ENCODE measurements around the gene PYHIN1. TPM values are rescaled to one million over a fixed set of nuclear protein-coding genes. Genes with fewer than 3 reads are reported as not detected.
"Not testable (repeated sequence)": the region's sequence is repeated elsewhere in the genome, so short reads cannot be mapped to it uniquely, and the experiment has no call there.

Gene PYHIN1
- total RNA-seq, 1 donor from 2014 or later, result 10.4 TPM

DNA sequence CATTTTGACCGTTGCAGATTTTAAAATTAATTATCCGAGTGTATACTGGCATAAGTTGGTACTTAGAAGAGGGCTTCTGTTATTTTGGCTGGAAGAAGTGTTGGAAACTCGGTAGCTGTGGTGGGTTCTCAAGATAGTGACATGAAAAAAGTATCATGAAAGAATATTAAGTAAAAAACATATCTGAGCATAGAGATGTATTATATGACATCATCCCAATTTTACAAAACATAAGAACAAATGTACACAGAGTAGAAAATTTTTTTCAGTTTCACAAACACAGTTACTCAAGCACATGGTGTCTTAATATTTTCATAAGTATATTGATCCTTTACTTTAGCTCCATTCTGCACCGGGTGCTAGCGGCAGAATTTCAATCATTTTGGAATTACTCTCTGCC, 79.0 kb downstream of the PYHIN1 start:
- peak overlapping the region; percentile 98 for H3K27ac Mint-ChIP-seq
- peaks cover 54% of the 10 kb centered on the region for H3K4me1 Mint-ChIP-seq
- H3K27me3 Mint-ChIP-seq, result no peaks in the 10 kb centered on the region
- intact Hi-C loops (cut with micrococcal nuclease), result loop anchor here (10.0 kb wide), 1 partner anchor 1634 kb away; the partner anchor contains the start of gene SLAMF1
- peak overlapping the region; percentile 92 for H3K4me3 Mint-ChIP-seq
- peaks cover 67% of the 10 kb centered on the region for H3K36me3 Mint-ChIP-seq (ENCODE audit: low read depth)
- peaks cover 9% of the 10 kb centered on the region for H3K9me3 Mint-ChIP-seq
- no peak for DNase-seq

DNA sequence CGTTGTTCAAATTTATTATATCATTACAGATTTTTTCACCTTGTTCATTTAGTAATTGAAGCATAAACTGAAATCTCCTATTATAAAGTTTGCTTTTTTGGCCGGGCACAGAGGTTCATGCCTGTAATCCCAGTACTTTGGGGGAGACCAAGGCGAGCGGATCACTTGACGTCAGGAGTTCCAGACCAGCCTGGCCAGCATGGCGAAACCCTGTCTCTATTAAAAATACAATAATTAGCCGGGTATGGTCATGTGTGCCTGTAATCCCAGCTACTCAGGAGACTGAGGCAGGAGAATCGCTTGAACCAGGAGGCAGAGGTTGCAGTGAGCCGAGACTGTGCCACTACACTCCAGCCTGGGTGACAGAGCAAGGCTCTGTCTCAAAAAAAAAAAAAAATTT, 79.6 kb downstream of the PYHIN1 start:
- not testable (repeated sequence) for H3K27me3 Mint-ChIP-seq, H3K9me3 Mint-ChIP-seq
- peak overlapping the region; percentile 92 for H3K4me3 Mint-ChIP-seq
- peaks cover 67% of the 10 kb centered on the region for H3K36me3 Mint-ChIP-seq (ENCODE audit: low read depth)
- intact Hi-C loops (cut with micrococcal nuclease), result loop anchor here (10.0 kb wide), 1 partner anchor 1634 kb away; the partner anchor contains the start of gene SLAMF1
- peaks cover 52% of the 10 kb centered on the region for H3K4me1 Mint-ChIP-seq
- DNase-seq, result peak; percentile 74
- peak overlapping the region; percentile 98 for H3K27ac Mint-ChIP-seq

DNA sequence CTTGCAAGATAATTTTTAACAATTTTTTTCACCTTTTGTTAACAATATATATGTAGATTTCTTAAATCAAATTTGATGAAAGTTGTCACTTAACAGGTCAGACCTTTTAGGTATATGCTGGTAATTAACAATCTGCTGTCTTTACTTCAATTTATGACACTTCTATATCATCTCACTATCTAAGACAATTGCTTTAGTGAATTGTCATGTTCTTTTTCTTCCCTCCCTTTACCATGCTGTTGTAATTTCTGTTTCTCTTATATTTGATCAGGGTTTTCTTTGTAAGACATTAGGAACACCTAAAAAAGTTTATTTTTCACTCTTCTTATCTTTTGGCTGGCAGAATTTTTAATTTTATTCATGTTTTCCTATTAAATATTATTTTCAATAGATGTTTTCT, 80.4 kb downstream of the PYHIN1 start:
- DNase-seq, result no peak
- H3K4me3 Mint-ChIP-seq, result peak overlapping the region; percentile 86
- no peaks in the 10 kb centered on the region for H3K27me3 Mint-ChIP-seq
- peaks cover 74% of the 10 kb centered on the region for H3K36me3 Mint-ChIP-seq (ENCODE audit: low read depth)
- peak overlapping the region; percentile 95 for H3K27ac Mint-ChIP-seq
- intact Hi-C loops (cut with micrococcal nuclease), result loop anchor here (10.0 kb wide), 1 partner anchor 1633 kb away; the partner anchor contains the start of gene SLAMF1
- no peaks in the 10 kb centered on the region for H3K9me3 Mint-ChIP-seq
- peaks cover 52% of the 10 kb centered on the region for H3K4me1 Mint-ChIP-seq

DNA sequence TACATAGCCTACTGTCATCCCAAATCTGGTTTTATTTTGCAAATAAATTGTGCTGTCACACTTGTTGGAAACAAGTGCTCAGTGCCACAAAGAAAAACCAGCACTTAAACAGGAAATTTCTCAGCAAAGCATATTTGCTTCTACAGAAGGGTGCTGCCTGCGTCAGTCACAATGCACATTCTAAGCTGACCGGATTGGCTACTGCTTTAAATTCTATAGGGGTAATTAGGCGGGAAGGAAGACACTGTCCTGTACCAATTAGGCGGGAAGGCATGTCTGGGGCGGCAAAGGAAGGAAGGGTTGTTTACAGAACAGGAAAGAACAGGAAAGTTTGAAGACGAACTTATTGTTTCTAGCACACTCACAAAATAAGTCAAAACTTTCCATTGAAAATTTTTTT, 81.1 kb downstream of the PYHIN1 start:
- Mint-ChIP-seq H3K4me1 (peaks cover 53% of the 10 kb centered on the region), H3K4me3 (peak overlapping the region; percentile 86), H3K27ac (peak overlapping the region; percentile 95), H3K9me3 (no peaks in the 10 kb centered on the region), H3K27me3 (no peaks in the 10 kb centered on the region), H3K36me3 (ENCODE audit: low read depth) (peaks cover 76% of the 10 kb centered on the region)
- intact Hi-C loops (cut with micrococcal nuclease), result loop anchor here (10.0 kb wide), 1 partner anchor 1632 kb away; the partner anchor contains the start of gene SLAMF1
- peak; percentile 90 for DNase-seq

DNA sequence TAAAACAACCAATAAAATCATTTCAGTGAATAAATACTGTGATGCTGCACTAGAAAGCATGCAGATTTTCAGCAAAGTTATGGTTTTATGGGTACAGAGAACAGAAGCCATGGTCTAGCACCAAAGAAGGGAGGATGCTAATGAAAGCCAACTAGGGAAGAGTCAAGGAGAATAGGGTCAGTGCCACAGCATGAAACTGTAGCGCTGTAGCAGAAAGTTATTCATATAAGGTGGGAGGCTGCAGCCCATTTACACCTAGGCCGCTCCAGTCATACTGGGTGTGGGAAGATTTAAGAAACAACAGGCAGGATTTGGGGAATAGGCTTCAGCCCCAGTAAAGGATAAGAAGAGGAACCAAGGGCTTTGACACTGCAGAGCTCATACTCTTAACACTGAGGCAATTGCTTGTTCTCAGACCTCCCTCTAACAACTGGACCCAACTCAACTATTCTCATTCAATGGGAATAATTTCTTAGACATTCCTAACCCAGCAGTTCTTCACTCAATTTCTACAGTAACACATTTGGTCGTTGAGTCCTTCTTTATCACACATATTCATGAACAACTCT, 82.7 kb downstream of the PYHIN1 start:
- intact Hi-C loops (cut with micrococcal nuclease), result loop anchor here (2.0 to 10.0 kb wide), 3 partner anchors 21 to 1631 kb away; partner anchors contain the start of gene SLAMF1
- Mint-ChIP-seq H3K36me3 (ENCODE audit: low read depth) (peaks cover 81% of the 10 kb centered on the region), H3K4me1 (peaks cover 50% of the 10 kb centered on the region), H3K9me3 (no peaks in the 10 kb centered on the region), H3K27ac (peak overlapping the region; percentile 95), H3K4me3 (peak overlapping the region; percentile 86), H3K27me3 (no peaks in the 10 kb centered on the region)
- peak; percentile 55 for DNase-seq

DNA sequence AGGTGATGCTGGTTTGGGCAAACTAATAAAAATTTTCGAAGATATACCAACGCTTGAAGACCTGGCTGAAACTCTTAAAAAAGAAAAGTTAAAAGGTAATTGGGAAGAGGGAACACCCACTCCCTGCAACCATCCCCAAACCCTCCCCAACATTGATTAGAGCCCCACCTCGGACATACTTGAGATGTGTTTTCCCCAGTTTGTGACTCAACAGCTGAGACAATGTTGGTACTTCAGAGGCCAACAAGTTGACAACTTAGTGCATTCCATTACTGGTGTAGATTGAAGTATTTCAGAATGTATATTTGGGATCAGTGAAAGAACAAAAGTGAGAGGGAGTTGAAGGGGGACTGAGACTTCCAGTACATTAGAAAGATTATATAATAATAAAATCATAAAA, 83.5 kb downstream of the PYHIN1 start:
- DNase-seq, result no peak
- Mint-ChIP-seq H3K36me3 (ENCODE audit: low read depth) (peaks cover 88% of the 10 kb centered on the region), H3K4me1 (peaks cover 53% of the 10 kb centered on the region), H3K9me3 (no peaks in the 10 kb centered on the region), H3K27ac (peak overlapping the region; percentile 95), H3K4me3 (peak overlapping the region; percentile 86), H3K27me3 (no peaks in the 10 kb centered on the region)
- intact Hi-C loops (cut with micrococcal nuclease), result loop anchor here (1.0 to 10.0 kb wide), 4 partner anchors 20 to 1630 kb away; partner anchors contain the start of genes AIM2 and SLAMF1

DNA sequence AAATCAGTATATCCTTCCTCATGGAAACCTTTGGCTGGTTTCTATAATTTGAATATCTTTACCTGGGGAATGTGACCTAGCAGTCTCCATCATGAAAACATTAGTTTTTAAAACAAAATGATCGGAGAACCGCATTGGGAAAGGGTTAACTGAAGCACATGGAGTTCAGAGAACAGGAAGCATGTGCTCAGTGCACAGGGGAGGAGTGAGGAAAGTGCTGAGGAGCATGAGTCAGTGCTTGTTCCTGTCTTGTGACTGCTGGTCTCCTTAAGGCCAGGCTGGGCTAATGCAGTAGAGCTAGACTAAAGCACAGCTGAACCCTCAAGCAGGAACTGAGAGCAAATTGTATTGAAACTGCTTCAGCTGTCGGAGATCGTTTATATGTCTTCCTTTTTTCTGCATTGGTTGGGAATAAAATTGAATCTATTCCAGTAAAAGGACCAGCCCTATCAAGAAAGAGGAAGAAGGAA, 84.1 kb downstream of the PYHIN1 start:
- H3K27me3 Mint-ChIP-seq, result no peaks in the 10 kb centered on the region
- peak overlapping the region; percentile 95 for H3K27ac Mint-ChIP-seq
- intact Hi-C loops (cut with micrococcal nuclease), result loop anchor here (1.0 to 10.0 kb wide), 4 partner anchors 19 to 1629 kb away; partner anchors contain the start of genes AIM2 and SLAMF1
- peak overlapping the region; percentile 86 for H3K4me3 Mint-ChIP-seq
- H3K9me3 Mint-ChIP-seq, result no peaks in the 10 kb centered on the region
- DNase-seq, result peak; percentile 91
- peaks cover 87% of the 10 kb centered on the region for H3K36me3 Mint-ChIP-seq (ENCODE audit: low read depth)
- H3K4me1 Mint-ChIP-seq, result peaks cover 59% of the 10 kb centered on the region

DNA sequence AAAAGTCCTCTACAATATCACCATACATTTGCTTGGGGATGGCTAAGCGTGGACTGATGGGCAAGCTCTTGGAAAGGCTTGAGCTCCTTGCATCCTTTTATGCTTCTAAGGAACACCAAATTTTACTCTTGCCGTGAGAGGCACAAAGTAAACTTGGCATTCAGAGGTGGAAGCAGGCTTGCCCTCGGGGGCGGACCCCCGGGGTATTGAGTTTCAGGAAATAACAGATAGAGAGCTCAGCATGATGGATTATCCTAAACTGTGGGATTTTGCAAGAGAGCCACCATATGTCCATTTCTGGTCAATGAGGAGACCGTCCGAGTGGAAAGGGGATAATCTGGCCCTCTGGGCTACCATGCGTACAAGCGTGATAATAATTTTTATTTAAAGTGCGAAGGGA, 92.4 kb downstream of the PYHIN1 start:
- H3K27ac Mint-ChIP-seq, result peak overlapping the region; percentile 54
- H3K36me3 Mint-ChIP-seq (ENCODE audit: low read depth), result peaks cover 85% of the 10 kb centered on the region
- H3K4me3 Mint-ChIP-seq, result peak overlapping the region; percentile 51

DNA sequence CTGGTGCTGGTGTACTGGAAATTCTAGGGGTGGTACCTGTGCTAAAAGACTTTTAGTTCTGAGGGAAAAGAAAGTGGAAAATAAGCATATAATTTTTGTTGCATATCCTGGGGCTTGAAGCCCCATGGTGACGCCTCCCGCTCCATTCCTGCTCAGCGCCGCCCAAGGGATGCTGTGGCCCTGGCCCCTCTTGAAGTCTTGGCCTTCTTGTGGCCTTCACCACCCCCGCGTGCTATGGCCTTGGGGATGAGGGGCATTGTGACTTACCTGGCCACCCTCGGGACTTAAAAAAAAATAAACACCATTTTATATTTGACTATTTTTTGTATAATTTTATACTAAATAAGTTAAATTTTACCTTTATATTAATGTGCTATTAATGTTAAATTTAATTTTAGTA, 93.7 kb downstream of the PYHIN1 start:
- Mint-ChIP-seq H3K27ac (peak overlapping the region; percentile 41), H3K9me3 (peaks cover 3% of the 10 kb centered on the region), H3K4me3 (peak overlapping the region; percentile 48), H3K36me3 (ENCODE audit: low read depth) (peaks cover 86% of the 10 kb centered on the region), H3K4me1 (peaks cover 70% of the 10 kb centered on the region), H3K27me3 (no peaks in the 10 kb centered on the region)
- DNase-seq, result no peak
- intact Hi-C loops (cut with micrococcal nuclease), result no loop called here

More for the DNA sequence above, 92.4 kb downstream of the PYHIN1 start:
- Mint-ChIP-seq H3K9me3 (peaks cover 3% of the 10 kb centered on the region), H3K4me1 (peaks cover 69% of the 10 kb centered on the region), H3K27me3 (no peaks in the 10 kb centered on the region)
- DNase-seq, result no peak
- intact Hi-C loops (cut with micrococcal nuclease), result no loop called here

Other genes with a start within 250 kb of the PYHIN1 start
- gene SPTA1, start 244.8 kb upstream of the PYHIN1 start, total RNA-seq, result not detected in 2 replicates
- not detected in 2 replicates for gene OR6K2, start 230.9 kb upstream of the PYHIN1 start, total RNA-seq
- not detected in 2 replicates for gene OR6K3, start 210.8 kb upstream of the PYHIN1 start, total RNA-seq
- gene OR6K6, start 176.8 kb upstream of the PYHIN1 start, total RNA-seq, result not detected in 2 replicates
- not detected in 2 replicates for gene OR6N1, start 159.4 kb upstream of the PYHIN1 start, total RNA-seq
- gene OR6N2, start 150.3 kb upstream of the PYHIN1 start, total RNA-seq, result not detected in 2 replicates
- gene MNDA, start 100.2 kb upstream of the PYHIN1 start, total RNA-seq, result not detected in 2 replicates
- 217 and 223 TPM in 2 replicates for gene IFI16, start 78.4 kb downstream of the PYHIN1 start, total RNA-seq
- 75.9 and 80.1 TPM in 2 replicates for gene AIM2, start 145.2 kb downstream of the PYHIN1 start, total RNA-seq
- gene CADM3, start 240.1 kb downstream of the PYHIN1 start, total RNA-seq, result not detected in 2 replicates

Measured in activated CD4-positive, alpha-beta T cell treated with anti-CD3 and anti-CD28 coated beads, Interleukin-2, amount 10 ng/mL, durations not matched to agents 24 days and 14 days (primary cell).